Measurements from ENCODE around the gene MTTP.
"Not testable (repeated sequence)": the region's sequence is repeated elsewhere in the genome, so short reads cannot be mapped to it uniquely, and the experiment has no call there.

The MTTP gene

DNA sequence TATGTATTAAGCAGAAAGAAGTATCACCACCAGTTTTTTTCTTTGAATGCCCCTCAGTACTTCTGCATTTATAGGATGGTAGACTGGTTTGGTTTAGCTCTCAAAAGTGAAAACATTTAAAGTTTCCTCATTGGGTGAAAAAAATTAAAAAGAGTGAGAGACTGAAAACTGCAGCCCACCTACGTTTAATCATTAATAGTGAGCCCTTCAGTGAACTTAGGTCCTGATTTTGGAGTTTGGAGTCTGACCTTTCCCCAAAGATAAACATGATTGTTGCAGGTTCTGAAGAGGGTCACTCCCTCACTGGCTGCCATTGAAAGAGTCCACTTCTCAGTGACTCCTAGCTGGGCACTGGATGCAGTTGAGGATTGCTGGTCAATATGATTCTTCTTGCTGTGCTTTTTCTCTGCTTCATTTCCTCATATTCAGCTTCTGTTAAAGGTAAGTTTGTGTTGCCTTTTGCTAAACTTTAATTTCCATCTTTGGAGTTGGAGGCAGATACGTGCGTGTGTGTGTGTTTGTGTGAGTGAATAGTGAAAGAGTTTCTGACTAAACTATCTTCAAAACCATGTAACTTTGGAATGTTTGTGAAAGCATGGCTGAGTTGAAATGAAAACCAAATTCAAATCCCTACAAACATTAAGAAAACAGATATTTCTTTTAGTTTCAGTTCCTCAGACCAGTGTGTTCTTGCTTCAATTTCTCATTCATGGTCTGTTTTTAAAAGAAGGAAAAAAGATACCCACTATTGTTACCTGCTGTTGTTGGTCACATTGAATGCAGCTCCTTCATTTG is at the start of gene MTTP:
Gene MTTP (plus strand): TSS at position 295 of the 795 bp plus-strand sequence. CDS start 86 bp downstream, at position 381.
- Histone ChIP-seq H3K27me3 (ENCODE audit: control insufficient read depth, insufficient read depth, low read length) (no peaks in the 10 kb centered on the region), H3K4me1 (ENCODE audit: control insufficient read depth, insufficient read depth, low read length) (peaks cover 2% of the 10 kb centered on the region; the same call in 1 of the 2 replicates), H3K27ac (ENCODE audit: low read length) (no peak within 1 kb of the TSS), H3K36me3 (ENCODE audit: control insufficient read depth, insufficient read depth, low read length) (no peaks in the 10 kb centered on the region), H3K4me3 (ENCODE audit: low read length) (no peak within 1 kb of the TSS), H3K9me3 (ENCODE audit: control insufficient read depth, insufficient read depth, low read length) (no peaks in the 10 kb centered on the region)
- no CpG with 5 or more reads among the region's 3 CpGs for WGBS (ENCODE audit: insufficient coverage, insufficient read length)
- no peak for DNase-seq (ENCODE audit: low read depth, low spot score)

DNA sequence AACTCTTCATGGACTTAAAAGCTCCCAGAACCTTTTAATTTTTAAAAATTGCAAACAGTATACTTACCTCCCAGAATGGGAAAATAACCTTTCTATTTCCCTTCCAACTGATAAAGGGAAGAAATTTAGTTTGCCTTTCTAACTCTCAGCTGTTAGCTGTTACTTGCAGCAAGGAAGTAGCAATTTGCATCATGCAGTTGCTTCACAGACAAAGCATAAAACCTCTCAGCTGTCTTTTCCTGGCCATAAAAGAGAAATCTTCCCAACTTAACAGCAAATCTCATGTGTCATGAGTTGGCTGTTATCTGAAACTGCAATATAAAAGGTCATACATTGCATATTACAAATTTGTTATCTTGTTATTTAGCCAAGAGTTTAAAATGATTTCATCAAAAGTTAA is 45.4 kb upstream of the MTTP start:
- Histone ChIP-seq H3K27ac (ENCODE audit: low read length) (no peak overlapping the region), H3K4me1 (ENCODE audit: control insufficient read depth, insufficient read depth, low read length) (no peaks in the 10 kb centered on the region)
- no peak for DNase-seq (ENCODE audit: low read depth, low spot score)

DNA sequence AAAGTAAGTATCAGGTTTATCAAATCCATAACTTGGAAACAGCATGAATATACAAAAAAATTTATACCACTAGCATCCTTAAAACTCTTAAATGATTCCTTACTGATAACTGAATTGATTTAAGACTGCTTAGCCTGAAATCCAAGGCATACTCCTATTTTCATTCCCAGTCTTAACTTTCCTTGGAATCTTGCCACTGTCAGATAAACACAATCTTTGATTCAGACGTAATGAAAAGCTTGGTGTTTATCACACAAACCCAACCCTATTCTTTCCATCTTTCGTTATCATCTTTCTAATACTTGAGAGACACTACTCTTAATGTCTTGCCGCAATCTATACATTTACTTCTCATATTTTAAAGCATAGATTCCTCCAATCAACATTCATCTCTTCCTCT is 44.7 kb upstream of the MTTP start:
- Histone ChIP-seq H3K9me3 (ENCODE audit: control insufficient read depth, insufficient read depth, low read length) (no peaks in the 10 kb centered on the region), H3K36me3 (ENCODE audit: control insufficient read depth, insufficient read depth, low read length) (no peaks in the 10 kb centered on the region), H3K27ac (ENCODE audit: low read length) (no peak overlapping the region), H3K4me3 (ENCODE audit: low read length) (no peak overlapping the region), H3K27me3 (ENCODE audit: control insufficient read depth, insufficient read depth, low read length) (no peaks in the 10 kb centered on the region), H3K4me1 (ENCODE audit: control insufficient read depth, insufficient read depth, low read length) (no peaks in the 10 kb centered on the region)
- 100% methylated on average over 2 of the region's 3 CpGs for WGBS (ENCODE audit: insufficient coverage, insufficient read length)
- DNase-seq (ENCODE audit: low read depth, low spot score): no peak

More for the DNA sequence above, 45.4 kb upstream of the MTTP start:
- H3K27me3 ChIP-seq (ENCODE audit: control insufficient read depth, insufficient read depth, low read length): no peaks in the 10 kb centered on the region
- no peaks in the 10 kb centered on the region for H3K36me3 ChIP-seq (ENCODE audit: control insufficient read depth, insufficient read depth, low read length)
- no peak overlapping the region for H3K4me3 ChIP-seq (ENCODE audit: low read length)
- H3K9me3 ChIP-seq (ENCODE audit: control insufficient read depth, insufficient read depth, low read length): no peaks in the 10 kb centered on the region

DNA sequence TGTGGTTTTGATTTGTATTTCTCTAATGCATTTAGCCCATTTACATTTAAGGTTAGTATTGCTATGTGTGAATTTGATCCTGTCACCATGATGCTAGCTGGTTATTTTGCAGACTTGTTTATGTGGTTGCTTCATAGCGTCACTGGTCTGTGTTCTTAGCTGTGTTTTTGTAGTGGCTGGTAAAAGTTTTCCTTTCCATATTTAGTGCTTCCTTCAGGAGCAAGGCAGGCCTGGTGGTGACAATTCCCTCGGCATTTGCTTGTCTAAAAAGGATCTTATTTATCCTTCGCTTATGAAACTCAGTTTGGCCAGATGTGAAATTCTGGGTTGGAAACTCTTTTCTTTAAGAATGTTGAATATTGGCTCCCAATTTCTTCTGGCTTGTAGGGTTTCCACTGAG is 39.9 kb upstream of the MTTP start:
- not testable (repeated sequence) for H3K4me1 ChIP-seq (ENCODE audit: control insufficient read depth, insufficient read depth, low read length); H3K36me3 ChIP-seq (ENCODE audit: control insufficient read depth, insufficient read depth, low read length); DNase-seq (ENCODE audit: low read depth, low spot score); H3K27ac ChIP-seq (ENCODE audit: low read length); H3K9me3 ChIP-seq (ENCODE audit: control insufficient read depth, insufficient read depth, low read length); H3K27me3 ChIP-seq (ENCODE audit: control insufficient read depth, insufficient read depth, low read length); H3K4me3 ChIP-seq (ENCODE audit: low read length)
- no CpG with 5 or more reads among the region's 3 CpGs for WGBS (ENCODE audit: insufficient coverage, insufficient read length)

DNA sequence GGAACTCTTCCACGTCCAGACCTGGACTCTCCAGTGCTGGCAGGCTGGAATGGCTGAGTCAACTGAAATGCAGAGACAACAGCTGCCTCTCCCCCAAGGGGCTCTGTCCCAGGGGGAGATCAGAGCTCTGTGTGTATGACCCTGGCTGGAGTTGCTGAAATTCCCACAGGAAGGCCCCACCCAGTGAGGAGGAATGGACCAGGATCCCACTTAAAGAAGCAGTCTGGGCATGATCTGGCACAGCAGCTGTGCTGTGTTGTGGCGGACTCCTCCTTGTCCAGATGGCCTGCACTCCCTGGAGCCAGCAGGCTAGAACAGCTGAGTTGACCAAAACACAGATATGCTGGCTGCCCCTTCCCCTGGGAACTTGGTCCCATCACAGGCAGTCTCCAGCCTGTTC is 38.4 kb upstream of the MTTP start:
- no peak for DNase-seq (ENCODE audit: low read depth, low spot score)
- Histone ChIP-seq H3K4me3 (ENCODE audit: low read length) (no peak overlapping the region), H3K27me3 (ENCODE audit: control insufficient read depth, insufficient read depth, low read length) (no peaks in the 10 kb centered on the region), H3K27ac (ENCODE audit: low read length) (no peak overlapping the region), H3K36me3 (ENCODE audit: control insufficient read depth, insufficient read depth, low read length) (no peaks in the 10 kb centered on the region), H3K9me3 (ENCODE audit: control insufficient read depth, insufficient read depth, low read length) (no peaks in the 10 kb centered on the region), H3K4me1 (ENCODE audit: control insufficient read depth, insufficient read depth, low read length) (no peaks in the 10 kb centered on the region)
- no CpG with 5 or more reads among the region's 2 CpGs for WGBS (ENCODE audit: insufficient coverage, insufficient read length)

DNA sequence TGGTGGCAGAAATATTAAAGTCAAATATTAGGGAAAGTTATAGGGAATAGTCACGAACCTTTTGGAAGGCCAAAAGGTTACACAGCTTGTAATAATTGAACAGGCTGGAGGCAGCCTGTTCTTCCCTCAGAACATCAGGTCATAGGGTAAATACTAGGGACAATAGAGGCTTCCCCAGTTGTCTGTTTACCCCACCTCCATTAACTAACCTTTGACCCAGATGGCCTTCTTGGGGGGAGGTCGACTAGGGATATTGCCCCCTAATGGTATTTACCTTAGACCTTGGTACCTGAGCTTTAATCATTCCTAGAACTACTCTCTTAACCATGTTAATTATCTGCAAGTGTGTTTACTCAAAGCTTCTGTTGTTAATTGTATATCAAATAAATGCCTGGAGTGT is 37.8 kb upstream of the MTTP start:
- no CpG with 5 or more reads among the region's 2 CpGs for WGBS (ENCODE audit: insufficient coverage, insufficient read length)
- Histone ChIP-seq H3K4me3 (ENCODE audit: low read length) (no peak overlapping the region), H3K9me3 (ENCODE audit: control insufficient read depth, insufficient read depth, low read length) (no peaks in the 10 kb centered on the region), H3K4me1 (ENCODE audit: control insufficient read depth, insufficient read depth, low read length) (no peaks in the 10 kb centered on the region), H3K27ac (ENCODE audit: low read length) (no peak overlapping the region), H3K36me3 (ENCODE audit: control insufficient read depth, insufficient read depth, low read length) (no peaks in the 10 kb centered on the region), H3K27me3 (ENCODE audit: control insufficient read depth, insufficient read depth, low read length) (no peaks in the 10 kb centered on the region)
- no peak for DNase-seq (ENCODE audit: low read depth, low spot score)

DNA sequence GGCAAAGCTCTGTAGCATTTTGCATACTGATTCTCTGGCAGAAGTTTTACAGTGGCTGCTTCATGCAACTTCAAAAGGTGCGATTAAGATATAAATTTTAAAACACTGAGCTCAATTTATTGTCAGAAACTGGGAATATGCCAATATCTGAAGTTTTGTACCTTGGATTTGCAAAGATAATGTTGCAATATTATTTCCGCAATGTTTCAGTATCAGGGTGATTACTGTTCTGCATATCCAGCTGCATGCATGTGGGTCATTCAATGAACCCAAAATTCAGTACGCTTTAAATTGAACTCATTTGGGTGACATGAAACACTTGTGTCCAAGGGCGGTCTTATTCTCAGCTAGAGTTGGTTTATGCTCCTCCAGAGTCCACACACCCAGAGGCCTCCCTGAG is 37.0 kb upstream of the MTTP start:
- Histone ChIP-seq H3K27me3 (ENCODE audit: control insufficient read depth, insufficient read depth, low read length) (no peaks in the 10 kb centered on the region), H3K27ac (ENCODE audit: low read length) (no peak overlapping the region), H3K9me3 (ENCODE audit: control insufficient read depth, insufficient read depth, low read length) (no peaks in the 10 kb centered on the region), H3K4me1 (ENCODE audit: control insufficient read depth, insufficient read depth, low read length) (no peaks in the 10 kb centered on the region), H3K4me3 (ENCODE audit: low read length) (no peak overlapping the region), H3K36me3 (ENCODE audit: control insufficient read depth, insufficient read depth, low read length) (no peaks in the 10 kb centered on the region)
- no peak for DNase-seq (ENCODE audit: low read depth, low spot score)
- WGBS (ENCODE audit: insufficient coverage, insufficient read length): no CpG with 5 or more reads among the region's 4 CpGs

DNA sequence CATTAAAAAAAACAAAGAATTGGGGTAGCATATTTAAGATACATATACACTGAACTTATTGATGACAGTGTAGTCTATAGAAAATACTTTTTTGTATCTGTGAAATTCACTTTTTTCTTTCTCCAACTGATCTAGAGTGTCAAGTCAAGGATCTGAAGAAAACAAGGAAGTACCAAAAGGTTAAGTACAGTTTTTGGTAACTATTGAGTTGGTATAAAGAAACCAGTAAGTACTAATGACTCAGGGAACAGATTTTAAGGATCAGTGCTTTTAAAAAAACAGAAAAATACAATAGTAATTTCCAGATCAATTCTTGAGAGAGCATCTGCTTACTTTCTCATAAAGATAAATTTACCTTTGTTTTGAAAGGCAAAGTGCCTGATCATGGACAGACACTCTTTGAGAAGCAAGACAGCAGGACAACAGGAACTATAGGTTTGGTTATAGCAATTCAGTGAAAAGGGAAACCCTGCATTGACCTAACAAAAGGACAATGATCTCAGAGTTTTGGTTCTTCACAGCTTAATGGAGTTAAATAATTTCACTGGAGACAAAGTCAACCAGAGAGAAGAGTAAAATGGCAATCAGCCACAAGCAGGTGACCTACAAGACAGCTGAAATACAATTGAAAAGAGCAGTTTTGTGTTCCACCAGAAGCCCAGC is 34.2 kb upstream of the MTTP start:
- no peak overlapping the region for H3K27ac ChIP-seq (ENCODE audit: low read length)
- no peaks in the 10 kb centered on the region for H3K27me3 ChIP-seq (ENCODE audit: control insufficient read depth, insufficient read depth, low read length)
- no peak for DNase-seq (ENCODE audit: low read depth, low spot score)
- H3K4me3 ChIP-seq (ENCODE audit: low read length): no peak overlapping the region
- H3K9me3 ChIP-seq (ENCODE audit: control insufficient read depth, insufficient read depth, low read length): no peaks in the 10 kb centered on the region
- H3K36me3 ChIP-seq (ENCODE audit: control insufficient read depth, insufficient read depth, low read length): no peaks in the 10 kb centered on the region
- H3K4me1 ChIP-seq (ENCODE audit: control insufficient read depth, insufficient read depth, low read length): no peaks in the 10 kb centered on the region

DNA sequence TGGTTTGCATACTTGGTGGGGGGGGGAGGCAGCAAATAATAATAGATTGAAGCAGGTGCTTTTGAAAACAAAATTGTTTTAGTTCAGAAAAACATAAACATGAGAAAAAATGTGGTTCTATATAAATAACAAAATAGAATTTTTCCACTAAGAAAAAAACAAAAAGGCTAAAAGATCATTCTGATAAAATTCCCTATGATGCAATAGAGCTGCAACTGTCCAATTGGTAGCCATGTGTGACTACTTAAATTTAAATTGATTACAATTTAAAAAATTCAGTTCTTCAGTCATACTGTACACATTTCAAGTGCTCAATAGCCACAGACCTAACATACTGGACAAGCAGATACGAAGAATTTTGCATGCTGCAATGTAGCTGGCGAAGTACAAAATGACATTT is 21.8 kb upstream of the MTTP start:
- no peaks in the 10 kb centered on the region for H3K27me3 ChIP-seq (ENCODE audit: control insufficient read depth, insufficient read depth, low read length)
- H3K36me3 ChIP-seq (ENCODE audit: control insufficient read depth, insufficient read depth, low read length): no peaks in the 10 kb centered on the region
- no CpG with 5 or more reads among the region's 2 CpGs for WGBS (ENCODE audit: insufficient coverage, insufficient read length)
- H3K27ac ChIP-seq (ENCODE audit: low read length): no peak overlapping the region
- H3K9me3 ChIP-seq (ENCODE audit: control insufficient read depth, insufficient read depth, low read length): no peaks in the 10 kb centered on the region
- no peak overlapping the region for H3K4me3 ChIP-seq (ENCODE audit: low read length)
- no peaks in the 10 kb centered on the region for H3K4me1 ChIP-seq (ENCODE audit: control insufficient read depth, insufficient read depth, low read length)
- DNase-seq (ENCODE audit: low read depth, low spot score): no peak

DNA sequence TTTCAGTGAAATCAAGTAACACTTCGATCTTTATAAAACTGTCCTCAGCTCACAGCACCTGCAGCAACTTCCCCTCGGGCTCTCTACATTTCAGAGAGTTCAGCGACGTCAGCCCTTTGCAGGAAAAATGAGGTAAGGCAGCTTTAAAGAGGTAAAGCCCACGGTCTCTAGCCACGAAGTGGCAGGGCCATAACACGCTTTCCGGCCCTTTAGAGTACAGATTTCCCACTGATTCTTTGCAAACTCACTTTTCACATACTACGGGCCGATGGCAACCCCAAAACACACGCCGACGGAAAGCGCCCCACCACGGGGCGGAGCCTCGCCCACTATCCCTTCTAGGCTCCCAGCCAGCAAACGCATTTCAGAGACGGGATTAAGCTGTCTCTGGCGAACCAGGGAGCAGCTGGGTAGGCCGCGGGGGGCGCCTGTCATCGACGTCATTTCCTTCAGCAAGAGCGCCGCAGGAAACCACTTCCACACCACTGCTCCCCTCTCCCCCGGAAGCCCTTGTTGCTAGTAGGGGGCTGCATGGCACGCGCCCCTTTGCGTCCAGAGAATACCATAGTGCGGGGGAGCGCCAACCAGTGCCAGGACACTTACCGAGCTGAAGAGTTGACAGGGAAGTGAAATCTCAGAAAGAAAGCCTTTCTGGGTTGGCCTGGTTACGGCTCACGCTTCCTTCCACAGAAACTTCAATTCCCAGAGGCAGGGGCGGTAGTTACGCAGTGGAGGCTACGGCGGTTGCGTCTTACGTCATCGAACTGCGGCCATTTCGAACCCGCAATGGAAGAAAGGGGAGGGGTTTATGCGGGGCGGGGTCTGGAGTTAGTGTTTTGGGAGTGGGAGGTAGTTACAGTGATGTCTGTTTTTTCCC is 11.1 kb upstream of the MTTP start, which contains the start of gene TRMT10A:
Gene TRMT10A (minus strand): TSS at position 730 of the 877 bp plus-strand sequence. CDS start 4,701 bp downstream, outside the sequence.
- Histone ChIP-seq H3K4me3 (ENCODE audit: low read length) (peak within 1 kb of the TSS; percentile 94; the same call in 1 of the 2 replicates), H3K27me3 (ENCODE audit: control insufficient read depth, insufficient read depth, low read length) (no peaks in the 10 kb centered on the region), H3K27ac (ENCODE audit: low read length) (no peak within 1 kb of the TSS), H3K4me1 (ENCODE audit: control insufficient read depth, insufficient read depth, low read length) (no peaks in the 10 kb centered on the region), H3K9me3 (ENCODE audit: control insufficient read depth, insufficient read depth, low read length) (no peaks in the 10 kb centered on the region), H3K36me3 (ENCODE audit: control insufficient read depth, insufficient read depth, low read length) (no peaks in the 10 kb centered on the region)
- WGBS (ENCODE audit: insufficient coverage, insufficient read length): no CpG with 5 or more reads among the region's 48 CpGs
- peak; percentile 84 for DNase-seq (ENCODE audit: low read depth, low spot score)

All from iPS DF 6.9 (cell line).